Measurements from ENCODE around the gene MAPKAPK2. TPM values are rescaled to one million over a fixed set of nuclear protein-coding genes. Genes with fewer than 3 reads are reported as not detected.
A peak's percentile ranks its signal among the peaks of the same experiment; 100 is the strongest.

Gene MAPKAPK2
- total RNA-seq, 4 donors from 2014 or later = 45.0 to 77.4 (median 55.5) TPM

DNA sequence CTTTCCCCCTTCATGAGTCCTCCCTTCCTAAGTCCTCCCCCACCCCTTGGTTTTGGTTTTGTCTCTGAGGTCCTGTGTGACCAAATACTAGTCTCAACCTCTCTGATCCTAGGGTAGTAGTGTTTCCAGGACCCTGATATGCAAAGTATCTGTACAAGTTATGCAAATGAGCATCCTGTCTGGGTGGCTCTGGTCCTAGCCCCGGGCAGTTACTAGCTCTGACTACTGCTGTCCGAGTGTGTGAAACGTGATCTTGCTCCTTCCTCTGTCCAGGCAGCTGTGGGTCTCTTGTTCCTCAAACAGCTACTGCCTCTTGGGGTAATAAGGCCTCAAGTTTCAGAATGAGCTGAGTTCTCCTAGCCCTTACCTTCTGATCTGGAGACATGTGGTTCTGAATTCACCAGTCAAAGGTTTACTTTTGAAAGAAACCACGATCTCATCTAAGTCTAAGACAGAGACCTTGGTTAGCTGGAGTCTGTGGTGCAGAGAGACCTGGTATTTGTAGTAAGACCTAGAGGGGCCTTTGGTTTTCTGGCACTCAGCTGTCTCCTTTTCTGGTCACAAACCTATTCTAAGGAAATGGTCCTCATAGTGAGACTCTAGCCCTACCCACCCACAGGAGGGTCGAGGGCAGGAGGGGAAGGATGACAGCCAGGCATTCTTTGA lies 54.8 kb downstream of the MAPKAPK2 start:
- WGBS, 2 donors (ENCODE audit: low coverage in 1 of 2) = 15 to 51% methylated on average over 5 of the region's 5 CpGs
- Histone ChIP-seq H3K9me3 (no peaks in the 10 kb centered on the region), H3K36me3 (peaks cover 0 to 14% of the 10 kb centered on the region in 2 donors), H3K27me3 (no peaks in the 10 kb centered on the region), H3K27ac (no peak overlapping the region), H3K4me1 (peaks cover 0 to 30% (median 0%) of the 10 kb centered on the region in 3 donors), H3K4me3 (no peak overlapping the region)
- ATAC-seq = peak; percentile 25
- TF ChIP-seq POLR2A (IDR thresholded peaks at IDR 0.05) (no peak), EP300 (IDR thresholded peaks at IDR 0.05) (no peak), POLR2AphosphoS5 (IDR thresholded peaks at IDR 0.05) (no peak)

- no peak for TF ChIP-seq CTCF (IDR thresholded peaks at IDR 0.05)
- no peak for TF ChIP-seq POLR2AphosphoS5 (IDR thresholded peaks at IDR 0.05)
- TF ChIP-seq EP300 (IDR thresholded peaks at IDR 0.05) = no peak
- TF ChIP-seq POLR2A (IDR thresholded peaks at IDR 0.05) = no peak
These were observed 56.5 kb downstream of the MAPKAPK2 start for GRCh38 chr1:206741142-206741701.

GRCh38 chr1:206742719-206743383 lies 58.1 kb downstream of the MAPKAPK2 start:
- 62 to 79% methylated on average over 6 to 9 of the region's 13 CpGs for WGBS, 2 donors (ENCODE audit: low coverage in 1 of 2)

More at GRCh38 chr1:206741142-206741701, 56.5 kb downstream of the MAPKAPK2 start:
- 70 to 81% methylated on average over 2 to 5 of the region's 6 CpGs for WGBS, 2 donors (ENCODE audit: low coverage in 1 of 2)
- H3K27me3 ChIP-seq = no peaks in the 10 kb centered on the region
- ATAC-seq = no peak
- no peaks in the 10 kb centered on the region for H3K9me3 ChIP-seq
- H3K4me3 ChIP-seq = no peak overlapping the region
- H3K27ac ChIP-seq = no peak overlapping the region
- H3K4me1 ChIP-seq = peaks cover 0 to 25% (median 0%) of the 10 kb centered on the region in 3 donors
- no peaks in the 10 kb centered on the region for H3K36me3 ChIP-seq

DNA sequence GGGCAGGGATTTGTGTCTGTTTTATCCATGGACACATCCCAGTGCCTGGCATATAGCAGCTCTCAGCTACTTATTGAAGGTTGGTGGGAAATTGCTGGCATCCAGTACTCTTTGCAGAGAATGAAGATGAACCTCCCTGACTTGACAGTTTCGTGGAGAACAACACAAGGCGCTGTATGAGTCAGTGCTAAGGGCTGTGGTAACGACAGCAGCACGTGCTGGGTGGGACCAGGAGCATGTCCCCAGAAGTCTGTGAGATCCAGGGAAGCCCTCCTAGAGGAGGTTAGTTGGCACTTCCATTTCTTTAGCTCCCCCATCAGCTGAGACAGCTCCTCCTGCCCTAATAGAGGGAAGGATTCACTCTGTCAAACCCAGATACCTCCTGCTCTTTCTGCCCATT lies 60.0 kb downstream of the MAPKAPK2 start:
- ATAC-seq = no peak
- no peak for TF ChIP-seq POLR2AphosphoS5 (IDR thresholded peaks at IDR 0.05)
- no peak for TF ChIP-seq POLR2A (IDR thresholded peaks at IDR 0.05)
- no peak for TF ChIP-seq CTCF (IDR thresholded peaks at IDR 0.05)
- no peak for TF ChIP-seq EP300 (IDR thresholded peaks at IDR 0.05)
- H3K4me3 ChIP-seq = no peak overlapping the region
- H3K27me3 ChIP-seq = no peaks in the 10 kb centered on the region
- WGBS, 2 donors (ENCODE audit: low coverage in 1 of 2) = 60 to 74% methylated on average over 1 to 4 of the region's 4 CpGs
- H3K4me1 ChIP-seq = no peaks in the 10 kb centered on the region
- no peaks in the 10 kb centered on the region for H3K9me3 ChIP-seq
- H3K36me3 ChIP-seq = no peaks in the 10 kb centered on the region
- H3K27ac ChIP-seq = no peak overlapping the region

More at GRCh38 chr1:206742719-206743383, 58.1 kb downstream of the MAPKAPK2 start:
- Histone ChIP-seq H3K27me3 (no peaks in the 10 kb centered on the region), H3K9me3 (no peaks in the 10 kb centered on the region), H3K36me3 (no peaks in the 10 kb centered on the region), H3K4me3 (no peak overlapping the region), H3K4me1 (peaks cover 0 to 16% (median 0%) of the 10 kb centered on the region in 3 donors), H3K27ac (no peak overlapping the region)
- ATAC-seq = no peak
- TF ChIP-seq CTCF (IDR thresholded peaks at IDR 0.05) (no peak), POLR2A (IDR thresholded peaks at IDR 0.05) (no peak), EP300 (IDR thresholded peaks at IDR 0.05) (no peak), POLR2AphosphoS5 (IDR thresholded peaks at IDR 0.05) (no peak)

DNA sequence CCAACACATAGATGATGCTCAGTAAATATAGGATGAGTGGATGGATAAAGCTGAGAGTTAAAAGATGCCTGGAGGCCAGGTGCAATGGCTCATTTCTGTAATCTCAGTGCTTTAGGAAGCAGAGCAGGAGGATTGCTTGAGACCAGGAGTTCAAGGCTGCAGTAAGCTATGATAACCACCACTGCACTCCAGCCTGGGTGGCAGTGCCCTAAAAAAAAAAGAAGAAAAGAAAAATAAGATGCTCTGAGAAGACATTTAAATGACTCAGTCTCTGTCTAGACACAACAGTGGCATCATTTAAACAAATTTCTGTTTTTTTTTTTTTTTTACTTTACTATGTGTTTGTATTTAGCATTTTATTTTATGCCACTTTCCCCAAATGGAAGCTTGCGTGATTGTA lies 60.6 kb downstream of the MAPKAPK2 start:
- H3K4me3 ChIP-seq = no peak overlapping the region
- H3K4me1 ChIP-seq = no peaks in the 10 kb centered on the region
- H3K27ac ChIP-seq = no peak overlapping the region
- H3K36me3 ChIP-seq = no peaks in the 10 kb centered on the region
- WGBS, 2 donors (ENCODE audit: low coverage in 1 of 2) = 75 to 100% methylated on average over 1 of the region's 1 CpG
- H3K27me3 ChIP-seq = no peaks in the 10 kb centered on the region
- no peak for TF ChIP-seq POLR2AphosphoS5 (IDR thresholded peaks at IDR 0.05)
- no peak for TF ChIP-seq POLR2A (IDR thresholded peaks at IDR 0.05)
- no peak for TF ChIP-seq CTCF (IDR thresholded peaks at IDR 0.05)
- no peak for TF ChIP-seq EP300 (IDR thresholded peaks at IDR 0.05)
- ATAC-seq = no peak
- no peaks in the 10 kb centered on the region for H3K9me3 ChIP-seq
